Endothelial cell of umbilical vein (primary cell): ENCODE data around the gene DPF3. TPM values are rescaled to one million over a fixed set of nuclear protein-coding genes. Genes with fewer than 3 reads are reported as not detected.

Experiments used
- BruUV-seq: library from RNA; stranded (reverse); fragments of 400-500 nt; replicated peaks from 2 replicates; lab custom pipeline; 2021; lab: Mats Ljungman, UMichigan
- CTCF ChIA-PET: fragments of 300-600, 350-600 bp; sonication (Branson Sonifier 250); formaldehyde crosslinking; loops from one replicate; lab custom pipeline; 2021; ENCODE audit warnings: antibody characterized with exemption, inconsistent platforms; lab: Charles Lee
- POLR2A ChIA-PET: fragments of 300-600, 350-600 bp; sonication (Branson Sonifier 250); formaldehyde crosslinking; loops from one replicate; lab custom pipeline; 2021; ENCODE audit warnings: antibody characterized with exemption, inconsistent platforms; lab: Charles Lee
- DNase-seq: peaks from one replicate; pipeline ENCODE4 v3.0.0-alpha.2; 2011; ENCODE audit warnings: low read depth, low spot score
- FAIRE-seq: peaks from 2 replicates; lab custom pipeline; 2011; peaks lifted over from hg19 to GRCh38; lab: Jason Lieb, UNC
- H2AFZ ChIP-seq: 2 replicates; pipeline ENCODE4 v1.6.0; 2012; ENCODE audit warnings: low read depth, low read length, control low read depth, inconsistent platforms
- H3K27ac ChIP-seq: 2 replicates; pipeline ENCODE4 v1.5.1; 2011; ENCODE audit warnings: low read depth, mild to moderate bottlenecking, control low read depth, low read length, moderate library complexity; ENCODE audit not compliant: insufficient read depth
- H3K27me3 ChIP-seq, 2 experiments: 2 replicates each; pipeline versions ENCODE4 v1.6.0 to v1.6.1; 2011; ENCODE audit warnings: low read length in 2 of 2, mixed read lengths in 1 of 2; ENCODE audit not compliant: control insufficient read depth in 2 of 2, insufficient read depth in 2 of 2
- H3K36me3 ChIP-seq, 2 experiments: 2 replicates in 1 of 2; 3 replicates in 1 of 2; pipeline ENCODE4 v1.5.1; 2011; ENCODE audit warnings: low read length in 2 of 2, mild to moderate bottlenecking in 1 of 2, moderate library complexity in 1 of 2; ENCODE audit not compliant: control insufficient read depth in 2 of 2, insufficient read depth in 2 of 2; ENCODE audit errors: extremely low read depth in 1 of 2
- H3K4me1 ChIP-seq: 3 replicates; pipeline ENCODE4 v1.5.1; 2011; ENCODE audit warnings: mild to moderate bottlenecking, low read length; ENCODE audit not compliant: control insufficient read depth, insufficient read depth; ENCODE audit errors: extremely low read depth
- H3K4me2 ChIP-seq: 2 replicates; pipeline ENCODE4 v1.6.1; 2011; ENCODE audit warnings: low read length, control low read depth, mixed read lengths; ENCODE audit not compliant: insufficient read depth
- H3K4me3 ChIP-seq, 3 experiments: fragments of 200-600 bp in 1 of 3; sonication (generic), shearing (Covaris generic) in 1 of 3; replicated peaks in 1 of 3; 2 replicates each; pipeline ENCODE4 v1.5.1; 2011 to 2016; ENCODE audit warnings: control low read depth in 3 of 3, low read length in 3 of 3, mild to moderate bottlenecking in 2 of 3, inconsistent platforms in 1 of 3, low read depth in 1 of 3, moderate library complexity in 1 of 3; ENCODE audit not compliant: insufficient read depth in 1 of 3
- H3K79me2 ChIP-seq: 2 replicates; pipeline ENCODE4 v1.6.0; 2012; ENCODE audit warnings: low read length, inconsistent platforms; ENCODE audit not compliant: control insufficient read depth, insufficient read depth
- H3K9ac ChIP-seq: replicated peaks from 2 replicates; pipeline ENCODE3; 2011; ENCODE audit warnings: low read length, control low read depth; ENCODE audit not compliant: insufficient read depth; ENCODE audit errors: extremely low read depth
- H3K9me1 ChIP-seq: replicated peaks from 3 replicates; pipeline ENCODE4 v1.6.0; 2011; ENCODE audit warnings: mild to moderate bottlenecking, low read length; ENCODE audit not compliant: control insufficient read depth, insufficient read depth; ENCODE audit errors: extremely low read depth
- H3K9me3 ChIP-seq: replicated peaks from 2 replicates; pipeline ENCODE4 v1.5.1; 2012; ENCODE audit warnings: low read length, inconsistent platforms; ENCODE audit not compliant: control insufficient read depth, insufficient read depth
- H4K20me1 ChIP-seq: replicated peaks from 2 replicates; pipeline ENCODE3; 2011; ENCODE audit warnings: mild to moderate bottlenecking, low read length; ENCODE audit not compliant: control insufficient read depth, insufficient read depth; ENCODE audit errors: extremely low read depth
- EZH2 ChIP-seq: IDR thresholded peaks from 2 replicates; pipeline ENCODE4 v1.6.1; 2012; ENCODE audit warnings: borderline replicate concordance, low read depth, mild to moderate bottlenecking, moderate library complexity, low read length, inconsistent platforms; ENCODE audit not compliant: severe bottlenecking
- FOS ChIP-seq: IDR thresholded peaks from 2 replicates; pipeline ENCODE4 v1.6.1; 2011; ENCODE audit warnings: mild to moderate bottlenecking, low read length, moderate library complexity, borderline replicate concordance; ENCODE audit not compliant: insufficient read depth
- GATA2 ChIP-seq: IDR thresholded peaks from 2 replicates; pipeline ENCODE4 v1.7.0; 2011; ENCODE audit warnings: low read depth, mild to moderate bottlenecking, moderate library complexity, mixed read lengths, low read length; ENCODE audit not compliant: insufficient read length, insufficient read depth
- JUN ChIP-seq: IDR thresholded peaks from 2 replicates; pipeline ENCODE4 v1.6.1; 2011; ENCODE audit warnings: borderline replicate concordance, low read depth; ENCODE audit not compliant: insufficient read length, insufficient read depth
- MYC ChIP-seq: IDR thresholded peaks from one replicate; pipeline ENCODE4 v1.6.1; 2011; ENCODE audit warnings: mild to moderate bottlenecking, low read depth, low read length
- POLR2A ChIP-seq: IDR thresholded peaks from 2 replicates; pipeline ENCODE4 v1.6.1; 2012; ENCODE audit warnings: low read depth, mild to moderate bottlenecking, control low read depth, low read length
- POLR2AphosphoS5 ChIP-seq: IDR thresholded peaks from 2 replicates; pipeline ENCODE4 v1.6.1; 2012; ENCODE audit warnings: low read depth, mild to moderate bottlenecking, control low read depth, low read length, moderate library complexity; ENCODE audit not compliant: insufficient read depth
- dilution Hi-C: fragments of 300-500 bp; cut with MboI; formaldehyde crosslinking; loops from one replicate; pipeline ENCODE4 v1.15.0; 2019; ENCODE audit warnings: low sequenced_read_pairs; ENCODE audit not compliant: extremely low pct_ligation_motif_present
- intact Hi-C: fragments of 100-400 bp; cut with micrococcal nuclease; formaldehyde crosslinking; loops from one replicate; pipeline ENCODE4 v1.10.0; 2022
- polyA plus RNA-seq, 4 experiments: library from polyadenylated mRNA; depleted of rRNA in 3 of 4; stranded (reverse) in 3 of 4; unstranded in 1 of 4; fragments of >200 nt; gene quantifications; 2 replicates each; pipeline versions ENCODE4 v1.2.1 to v1.2.3, GENCODE V29; 2011 to 2012; ENCODE audit warnings: missing spikeins in 1 of 4
- total RNA-seq: library from RNA; stranded (reverse); gene quantifications from 2 replicates; pipeline ENCODE4 v1.2.3, GENCODE V29; 2021
- TF ChIP-seq, protein P1 (sequence below), 2 donors: IDR thresholded peaks; 1 replicate in 1 of 2; 2 replicates in 1 of 2; pipeline ENCODE4 v1.5.1; 2011; ENCODE audit warnings: low read length in 2 of 2, mild to moderate bottlenecking in 2 of 2, moderate library complexity in 2 of 2, control low read depth in 1 of 2, inconsistent platforms in 1 of 2, low read depth in 1 of 2; ENCODE audit not compliant: insufficient read depth in 1 of 2; ENCODE audit errors: extremely low read depth in 1 of 2
- TF ChIP-seq, protein P2 (sequence below): IDR thresholded peaks from 2 replicates; pipeline ENCODE4 v1.6.1; 2011; ENCODE audit not compliant: insufficient read depth, insufficient read length

The DPF3 gene
- total and polyA plus RNA-seq, 2 donors (not counting 3 experiments of a cell fraction or from before 2014, with no cell fraction given) = 2.4 to 3.5 TPM

DNA sequence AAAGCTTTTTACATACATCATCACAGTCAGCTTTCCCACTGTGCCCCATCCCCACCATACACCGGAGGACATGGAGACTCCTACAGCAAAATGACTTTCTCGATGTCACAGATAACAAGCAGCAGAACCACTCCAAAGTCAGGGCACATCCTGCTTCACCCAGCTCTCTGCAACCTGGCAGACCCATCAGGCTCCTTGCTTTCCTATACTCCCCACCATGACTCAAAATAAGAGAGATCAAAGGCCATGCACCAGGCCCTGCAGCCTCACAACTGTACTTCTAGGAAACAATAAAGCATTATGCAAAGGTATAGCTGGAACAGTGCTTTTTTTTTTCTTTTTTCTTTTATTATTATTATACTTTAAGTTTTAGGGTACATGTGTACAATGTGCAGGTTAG, 187.4 kb downstream of the DPF3 start:
- Histone ChIP-seq H4K20me1 (no peaks in the 10 kb centered on the region), H3K79me2 (no peaks in the 10 kb centered on the region), H3K27ac (no peak overlapping the region), H3K9ac (no peak overlapping the region), H3K4me3 (no peak overlapping the region), H3K9me1 (no peaks in the 10 kb centered on the region), H3K4me2 (no peak overlapping the region), H3K4me1 (no peaks in the 10 kb centered on the region), H2AFZ (no peak overlapping the region), H3K9me3 (no peaks in the 10 kb centered on the region), H3K27me3 (no peaks in the 10 kb centered on the region), H3K36me3 (no peaks in the 10 kb centered on the region)
- ChIA-PET CTCF (no interaction called here), POLR2A (no interaction called here)
- no peak for FAIRE-seq
- dilution Hi-C loops = no loop called here
- DNase-seq = no peak
- intact Hi-C loops = no loop called here
- TF ChIP-seq POLR2A (no peak), POLR2AphosphoS5 (no peak), FOS (no peak), JUN (no peak), MYC (no peak), GATA2 (no peak), EZH2 (no peak)
- TF ChIP-seq, protein P1, sequence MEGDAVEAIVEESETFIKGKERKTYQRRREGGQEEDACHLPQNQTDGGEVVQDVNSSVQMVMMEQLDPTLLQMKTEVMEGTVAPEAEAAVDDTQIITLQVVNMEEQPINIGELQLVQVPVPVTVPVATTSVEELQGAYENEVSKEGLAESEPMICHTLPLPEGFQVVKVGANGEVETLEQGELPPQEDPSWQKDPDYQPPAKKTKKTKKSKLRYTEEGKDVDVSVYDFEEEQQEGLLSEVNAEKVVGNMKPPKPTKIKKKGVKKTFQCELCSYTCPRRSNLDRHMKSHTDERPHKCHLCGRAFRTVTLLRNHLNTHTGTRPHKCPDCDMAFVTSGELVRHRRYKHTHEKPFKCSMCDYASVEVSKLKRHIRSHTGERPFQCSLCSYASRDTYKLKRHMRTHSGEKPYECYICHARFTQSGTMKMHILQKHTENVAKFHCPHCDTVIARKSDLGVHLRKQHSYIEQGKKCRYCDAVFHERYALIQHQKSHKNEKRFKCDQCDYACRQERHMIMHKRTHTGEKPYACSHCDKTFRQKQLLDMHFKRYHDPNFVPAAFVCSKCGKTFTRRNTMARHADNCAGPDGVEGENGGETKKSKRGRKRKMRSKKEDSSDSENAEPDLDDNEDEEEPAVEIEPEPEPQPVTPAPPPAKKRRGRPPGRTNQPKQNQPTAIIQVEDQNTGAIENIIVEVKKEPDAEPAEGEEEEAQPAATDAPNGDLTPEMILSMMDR (IDR thresholded peaks at IDR 0.05; ENCODE audit: extremely low read depth in 1 of 2, insufficient read depth in 1 of 2, low read depth in 1 of 2, low read length in 2 of 2) = no peak
- TF ChIP-seq, protein P2, sequence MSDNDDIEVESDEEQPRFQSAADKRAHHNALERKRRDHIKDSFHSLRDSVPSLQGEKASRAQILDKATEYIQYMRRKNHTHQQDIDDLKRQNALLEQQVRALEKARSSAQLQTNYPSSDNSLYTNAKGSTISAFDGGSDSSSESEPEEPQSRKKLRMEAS = no peak
- no TSS peak for BruUV-seq
